Activated CD8-positive, alpha-beta memory T cell treated with anti-CD3 and anti-CD28 coated beads, Interleukin-2, amount 50 U/mL, for 48 hours (primary cell): Measurements from ENCODE around the gene CNMD.
"Not testable (repeated sequence)": the region's sequence is repeated elsewhere in the genome, so short reads cannot be mapped to it uniquely, and the experiment has no call there.

Experiments used
- DNase-seq: peaks from one replicate; pipeline ENCODE4 v3.0.0-alpha.2; 2020

CNMD gene

GRCh38 chr13:52743988-52744387 lies 4.4 kb upstream of the CNMD start:
- no peak for DNase-seq

GRCh38 chr13:52743569-52743968 lies 3.9 kb upstream of the CNMD start:
- no peak for DNase-seq

- peak; percentile 76 for DNase-seq
Observed at GRCh38 chr13:52738719-52739467, 727 bp downstream of the CNMD start.

GRCh38 chr13:52737965-52738364 lies 1.7 kb downstream of the CNMD start:
- no peak for DNase-seq

- no peak for DNase-seq
Observed at GRCh38 chr13:52737451-52737850, 2.2 kb downstream of the CNMD start.

GRCh38 chr13:52736891-52737290 lies 2.7 kb downstream of the CNMD start:
- no peak for DNase-seq

GRCh38 chr13:52734075-52734623 lies 5.5 kb downstream of the CNMD start:
- DNase-seq: no peak

GRCh38 chr13:52726258-52726657 lies 13.4 kb downstream of the CNMD start:
- no peak for DNase-seq

GRCh38 chr13:52725302-52725701 lies 14.3 kb downstream of the CNMD start:
- no peak for DNase-seq

- DNase-seq: no peak
Observed at GRCh38 chr13:52723181-52723580, 16.4 kb downstream of the CNMD start.

GRCh38 chr13:52721356-52721755 lies 18.3 kb downstream of the CNMD start:
- DNase-seq: not testable (repeated sequence)

- not testable (repeated sequence) for DNase-seq
Observed at GRCh38 chr13:52720904-52721303, 18.7 kb downstream of the CNMD start.

- no peak for DNase-seq
Observed at GRCh38 chr13:52713894-52714293, 25.7 kb downstream of the CNMD start.

- no peak for DNase-seq
Observed at GRCh38 chr13:52712385-52712784, 27.2 kb downstream of the CNMD start.

- no peak for DNase-seq
Observed at GRCh38 chr13:52711286-52711685, 28.3 kb downstream of the CNMD start.

GRCh38 chr13:52708266-52708665 lies 31.4 kb downstream of the CNMD start:
- not testable (repeated sequence) for DNase-seq

GRCh38 chr13:52707375-52707774 lies 32.2 kb downstream of the CNMD start:
- DNase-seq: no peak

- no peak for DNase-seq
Observed at GRCh38 chr13:52706081-52706480, 33.5 kb downstream of the CNMD start.

GRCh38 chr13:52703482-52703881 lies 36.1 kb downstream of the CNMD start:
- DNase-seq: no peak

- DNase-seq: no peak
Observed at GRCh38 chr13:52701728-52702465, 37.7 kb downstream of the CNMD start.

GRCh38 chr13:52696566-52696965 lies 43.1 kb downstream of the CNMD start:
- no peak for DNase-seq

GRCh38 chr13:52695856-52696255 lies 43.8 kb downstream of the CNMD start:
- no peak for DNase-seq

GRCh38 chr13:52686376-52686775 lies 53.2 kb downstream of the CNMD start:
- DNase-seq: no peak

- DNase-seq: not testable (repeated sequence)
Observed at GRCh38 chr13:52685806-52686205, 53.8 kb downstream of the CNMD start.
